CD4-positive, alpha-beta T cell (primary cell): ENCODE measurements around the gene RPS14. TPM values are rescaled to one million over a fixed set of nuclear protein-coding genes. Genes with fewer than 3 reads are reported as not detected.
A peak's percentile ranks its signal among the peaks of the same experiment; 100 is the strongest.

ENCODE experiments used
- ATAC-seq: fragments of 200-7000 bp; cut with Tn5 transposase; one replicate; pipeline ENCODE4 v1.10.0; 2022; ENCODE audit warnings: mild to moderate bottlenecking; ENCODE audit not compliant: poor library complexity
- CTCF ChIA-PET: fragments of 350-600 bp; sonication (Branson Sonifier 250); formaldehyde crosslinking; loops from one replicate; lab custom pipeline; 2021; ENCODE audit warnings: antibody characterized with exemption, inconsistent platforms; lab: Charles Lee
- POLR2A ChIA-PET: fragments of 350-600 bp; sonication (Branson Sonifier 250); formaldehyde crosslinking; loops from one replicate; lab custom pipeline; 2021; ENCODE audit warnings: antibody characterized with exemption, inconsistent platforms; lab: Charles Lee
- DNase-seq, 14 experiments: peaks; one replicate each; pipeline ENCODE4 v3.0.0-alpha.2; 2013 to 2020; ENCODE audit warnings: mixed read lengths in 2 of 14
- H3K27ac ChIP-seq, 2 donors: one replicate each; pipeline versions ENCODE4 v1.5.1 to v1.7.0; 2013; ENCODE audit warnings: low read length in 2 of 2, low read depth in 1 of 2, mild to moderate bottlenecking in 1 of 2
- H3K27me3 ChIP-seq, 2 experiments: 1 replicate in 1 of 2; 2 replicates in 1 of 2; pipeline versions ENCODE4 v1.6.1 to v1.7.0; 2013; ENCODE audit warnings: low read length in 2 of 2, control low read depth in 1 of 2, mild to moderate bottlenecking in 1 of 2, moderate library complexity in 1 of 2; ENCODE audit not compliant: insufficient read depth in 2 of 2, control insufficient read depth in 1 of 2
- H3K36me3 ChIP-seq: one replicate; pipeline ENCODE4 v1.6.1; 2013; ENCODE audit warnings: low read length, control low read depth; ENCODE audit not compliant: insufficient read depth
- H3K4me1 ChIP-seq: one replicate; pipeline ENCODE4 v1.6.1; 2013; ENCODE audit warnings: low read length, control low read depth; ENCODE audit not compliant: insufficient read depth
- H3K4me3 ChIP-seq: one replicate; pipeline ENCODE4 v1.5.1; 2013; ENCODE audit warnings: mild to moderate bottlenecking, low read length, moderate library complexity
- H3K9me3 ChIP-seq, 2 experiments: 1 replicate in 1 of 2; 2 replicates in 1 of 2; pipeline versions ENCODE4 v1.6.1 to v1.7.0; 2013; ENCODE audit warnings: low read length in 2 of 2, mild to moderate bottlenecking in 2 of 2, control low read depth in 1 of 2, moderate library complexity in 1 of 2; ENCODE audit not compliant: control insufficient read depth in 1 of 2, insufficient read depth in 1 of 2
- H3K27ac Mint-ChIP-seq: one replicate; pipeline ENCODE4 v1.8.0; 2020; ENCODE audit warnings: mixed read lengths
- H3K27me3 Mint-ChIP-seq: one replicate; pipeline ENCODE4 v1.8.0; 2021; ENCODE audit warnings: mixed read lengths
- H3K36me3 Mint-ChIP-seq: one replicate; pipeline ENCODE4 v1.8.0; 2021; ENCODE audit warnings: low read depth, mixed read lengths
- H3K4me1 Mint-ChIP-seq: one replicate; pipeline ENCODE4 v1.8.0; 2021; ENCODE audit warnings: low read depth, mixed read lengths
- H3K4me3 Mint-ChIP-seq: one replicate; pipeline ENCODE4 v1.8.0; 2020; ENCODE audit warnings: mild to moderate bottlenecking, mixed read lengths
- H3K9me3 Mint-ChIP-seq: one replicate; pipeline ENCODE4 v1.8.0; 2020; ENCODE audit warnings: mixed read lengths
- intact Hi-C, 2 experiments: fragments of 100-400 bp; cut with DNase I in 1 of 2; cut with micrococcal nuclease in 1 of 2; formaldehyde crosslinking; loops; one replicate each; pipeline versions ENCODE4 v1.15.1 to v1.9.0; 2023 to 2025; cut with DNase I, micrococcal nuclease
- total RNA-seq, 174 experiments: library from RNA in 2 of 174; stranded (reverse) in 2 of 174; gene quantifications; one replicate each; pipeline ENCODE4 v1.2.3 and lab custom pipeline; 2021 to 2026
- TF ChIP-seq, protein P1 (sequence below): fragments of 200-600 bp; IDR thresholded peaks from one replicate; pipeline ENCODE4 v1.8.0; 2022; ENCODE audit warnings: antibody characterized with exemption, mild to moderate bottlenecking

Gene RPS14
- total RNA-seq, 2 experiments from 2014 or later, result 5,224 to 5,317 TPM

DNA sequence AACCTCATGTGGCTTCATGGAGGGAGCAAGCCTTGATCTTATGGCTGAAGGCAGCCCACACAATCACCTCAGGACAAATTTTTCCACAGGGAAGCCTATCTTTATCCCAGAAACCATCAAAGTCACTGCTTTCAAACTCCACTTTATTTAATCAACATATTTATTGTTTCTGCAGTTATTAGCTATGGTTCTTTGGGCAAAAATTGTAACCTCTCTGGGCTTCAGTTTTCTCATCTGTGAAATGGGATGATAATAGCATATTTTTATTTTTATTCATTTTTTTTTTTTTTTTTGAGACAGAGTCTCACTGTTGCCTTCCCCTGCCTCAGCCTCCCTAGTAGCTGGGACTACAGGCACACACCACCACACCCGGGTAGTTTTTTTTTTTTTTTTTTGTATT lies 2.1 kb upstream of the RPS14 start:
- intact Hi-C loops, result loop anchor here (5.0 to 10.0 kb wide), 4 partner anchors 333 to 1313 kb away; partner anchors contain the start of genes HMGXB3 (in 1 of the 2) and TIGD6 (in 1 of the 2)
- TF ChIP-seq, protein P1, sequence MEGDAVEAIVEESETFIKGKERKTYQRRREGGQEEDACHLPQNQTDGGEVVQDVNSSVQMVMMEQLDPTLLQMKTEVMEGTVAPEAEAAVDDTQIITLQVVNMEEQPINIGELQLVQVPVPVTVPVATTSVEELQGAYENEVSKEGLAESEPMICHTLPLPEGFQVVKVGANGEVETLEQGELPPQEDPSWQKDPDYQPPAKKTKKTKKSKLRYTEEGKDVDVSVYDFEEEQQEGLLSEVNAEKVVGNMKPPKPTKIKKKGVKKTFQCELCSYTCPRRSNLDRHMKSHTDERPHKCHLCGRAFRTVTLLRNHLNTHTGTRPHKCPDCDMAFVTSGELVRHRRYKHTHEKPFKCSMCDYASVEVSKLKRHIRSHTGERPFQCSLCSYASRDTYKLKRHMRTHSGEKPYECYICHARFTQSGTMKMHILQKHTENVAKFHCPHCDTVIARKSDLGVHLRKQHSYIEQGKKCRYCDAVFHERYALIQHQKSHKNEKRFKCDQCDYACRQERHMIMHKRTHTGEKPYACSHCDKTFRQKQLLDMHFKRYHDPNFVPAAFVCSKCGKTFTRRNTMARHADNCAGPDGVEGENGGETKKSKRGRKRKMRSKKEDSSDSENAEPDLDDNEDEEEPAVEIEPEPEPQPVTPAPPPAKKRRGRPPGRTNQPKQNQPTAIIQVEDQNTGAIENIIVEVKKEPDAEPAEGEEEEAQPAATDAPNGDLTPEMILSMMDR, result no peak
- no peak overlapping the region for H3K27ac ChIP-seq
- CTCF ChIA-PET, result interaction anchor here (0.7 kb wide), 1 partner anchor 596 kb away, joined by 3 read pairs; no protein-coding TSS in a partner anchor
- H3K27me3 Mint-ChIP-seq, result no peaks in the 10 kb centered on the region
- ATAC-seq, result no peak
- no peaks in the 10 kb centered on the region for H3K27me3 ChIP-seq
- peaks cover 2% of the 10 kb centered on the region for H3K9me3 Mint-ChIP-seq
- H3K4me3 ChIP-seq, result no peak overlapping the region
- DNase-seq, result no peak
- peaks cover 27% of the 10 kb centered on the region for H3K4me1 ChIP-seq
- POLR2A ChIA-PET, result no interaction called here
- no peak overlapping the region for H3K27ac Mint-ChIP-seq
- H3K4me1 Mint-ChIP-seq, result peaks cover 29% of the 10 kb centered on the region
- no peaks in the 10 kb centered on the region for H3K9me3 ChIP-seq
- H3K36me3 Mint-ChIP-seq, result peaks cover 33% of the 10 kb centered on the region
- peaks cover 21% of the 10 kb centered on the region for H3K36me3 ChIP-seq
- H3K4me3 Mint-ChIP-seq, result peak overlapping the region; percentile 16

DNA sequence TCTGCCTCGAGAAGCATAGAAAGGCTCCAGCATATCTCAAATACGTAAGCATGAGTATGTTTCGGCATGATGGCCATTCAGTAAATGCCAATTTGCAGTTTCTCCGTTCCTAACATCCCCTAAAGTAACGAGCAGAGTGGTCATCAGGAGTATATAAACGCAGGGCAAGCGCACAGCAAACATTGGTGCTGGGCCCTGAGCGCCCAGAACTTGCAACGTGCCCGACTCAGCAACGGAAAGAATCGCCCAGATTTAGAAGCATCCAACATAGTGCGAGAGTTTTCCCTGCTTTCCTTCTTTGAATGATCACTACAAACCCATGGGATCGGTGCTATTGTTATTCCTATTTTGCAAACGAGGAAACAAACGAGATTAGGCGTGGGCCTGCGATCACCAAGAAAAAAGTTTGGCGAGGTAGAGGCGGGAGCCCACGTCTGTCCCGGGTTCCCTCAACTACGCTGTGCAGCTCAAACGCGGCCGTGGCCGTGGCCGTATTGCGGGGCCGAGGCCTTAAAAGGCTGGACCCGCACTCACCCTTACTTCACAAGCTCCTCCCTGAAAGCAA lies 505 bp downstream of the RPS14 start:
- TF ChIP-seq, protein P1, result no peak
- ChIA-PET POLR2A (interaction anchor here (0.7 to 3.9 kb wide), 13 partner anchors 8 to 804 kb away, joined by 3 to 72 read pairs (median 5); partner anchors contain the start of genes CD74, DCTN4, GM2A and IRGM), CTCF (interaction anchor here (1.1 to 2.1 kb wide), 5 partner anchors 13 to 458 kb away, joined by 5 to 14 read pairs (median 8); partner anchors contain the start of genes IRGM and RBM22)
- Mint-ChIP-seq H3K4me3 (peak overlapping the region; percentile 96), H3K27ac (peak overlapping the region; percentile 98), H3K27me3 (no peaks in the 10 kb centered on the region), H3K36me3 (peaks cover 59% of the 10 kb centered on the region), H3K4me1 (peaks cover 39% of the 10 kb centered on the region), H3K9me3 (peaks cover 2% of the 10 kb centered on the region)
- peak overlapping the region; percentile 94 to 98 for H3K27ac ChIP-seq
- no peak for DNase-seq
- H3K4me3 ChIP-seq, result peak overlapping the region; percentile 86
- H3K9me3 ChIP-seq, result no peaks in the 10 kb centered on the region
- H3K27me3 ChIP-seq, result no peaks in the 10 kb centered on the region
- intact Hi-C loops, result loop anchor here (1.0 to 5.0 kb wide), 3 partner anchors 37 to 308 kb away; partner anchors contain the start of genes CD74 (in 1 of the 2) and DCTN4 (in 1 of the 2)
- H3K4me1 ChIP-seq, result peaks cover 36% of the 10 kb centered on the region
- ATAC-seq, result peak; percentile 25
- H3K36me3 ChIP-seq, result peaks cover 47% of the 10 kb centered on the region

DNA sequence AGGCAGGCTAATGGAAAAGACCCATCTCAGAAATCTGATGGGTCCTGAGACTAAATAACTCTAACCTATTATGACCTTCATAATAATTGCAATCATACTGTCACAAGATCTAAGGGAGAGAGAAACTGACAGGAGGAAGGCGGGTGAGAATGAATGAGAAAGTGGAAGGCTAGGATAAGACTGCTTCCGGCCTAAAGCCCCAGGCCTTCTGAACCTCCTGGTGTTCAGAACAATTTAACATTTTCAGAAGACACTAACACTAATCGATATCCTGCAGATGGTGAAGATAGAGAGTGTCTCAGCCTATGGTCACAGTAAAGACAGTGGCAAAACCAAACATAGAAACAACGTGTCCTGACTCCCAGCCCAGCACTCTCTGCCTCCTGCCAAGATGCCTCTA lies 1.2 kb downstream of the RPS14 start:
- ATAC-seq (no peak), DNase-seq (peak in 1 of 14 experiments; percentile 21)
- peak overlapping the region; percentile 96 for H3K4me3 Mint-ChIP-seq
- H3K9me3 Mint-ChIP-seq, result peaks cover 2% of the 10 kb centered on the region
- peaks cover 45% of the 10 kb centered on the region for H3K4me1 Mint-ChIP-seq
- intact Hi-C loops, result loop anchor here in 1 of 2 experiments (5.0 kb wide), 1 partner anchor 309 kb away; the partner anchor contains the start of gene DCTN4
- H3K27me3 Mint-ChIP-seq, result no peaks in the 10 kb centered on the region
- Histone ChIP-seq H3K27ac (peak overlapping the region; percentile 94 to 98), H3K36me3 (peaks cover 54% of the 10 kb centered on the region), H3K27me3 (no peaks in the 10 kb centered on the region), H3K4me3 (peak overlapping the region; percentile 86), H3K4me1 (peaks cover 36% of the 10 kb centered on the region), H3K9me3 (no peaks in the 10 kb centered on the region)
- POLR2A ChIA-PET, result interaction anchor here (1.4 to 3.9 kb wide), 2 partner anchors 36 to 253 kb away, joined by 4 to 55 read pairs; partner anchors contain the start of genes CD74 and RBM22
- H3K36me3 Mint-ChIP-seq, result peaks cover 66% of the 10 kb centered on the region
- TF ChIP-seq, protein P1, result no peak
- CTCF ChIA-PET, result interaction anchor here (0.8 kb wide), 1 partner anchor 12 kb away, joined by 3 read pairs; no protein-coding TSS in a partner anchor
- H3K27ac Mint-ChIP-seq, result peak overlapping the region; percentile 98
